Astrocyte of the hippocampus (primary cell): Measurements from ENCODE around the gene RERG.
"Not testable (repeated sequence)": the region's sequence is repeated elsewhere in the genome, so short reads cannot be mapped to it uniquely, and the experiment has no call there.

Experiments used
- DNase-seq: peaks from one replicate; pipeline ENCODE4 v3.0.0; 2011; ENCODE audit warnings: low read depth, low spot score

Gene RERG

DNA sequence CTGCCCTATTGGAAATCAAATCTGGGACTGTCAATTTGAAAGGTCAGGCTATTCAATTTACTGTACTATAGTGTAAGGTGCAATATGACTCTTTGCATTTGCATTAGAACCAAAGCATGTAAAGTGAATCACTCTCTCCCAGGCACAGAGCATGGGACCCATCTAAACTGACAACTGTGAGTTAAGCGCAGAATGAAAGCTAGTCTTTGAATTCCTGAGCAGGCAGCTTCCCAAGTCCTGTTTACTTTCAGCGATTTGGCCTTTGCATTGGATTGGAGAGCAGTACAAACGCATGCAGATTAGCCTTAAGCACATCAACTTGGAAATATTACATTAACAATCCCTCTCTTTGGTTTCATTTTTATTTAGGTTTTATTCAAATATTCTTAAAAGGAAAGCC, 74.6 kb downstream of the RERG start:
- peak; percentile 12 for DNase-seq

GRCh38 chr12:15143467-15143866, 77.8 kb downstream of the RERG start:
- DNase-seq: no peak

- no peak for DNase-seq
These were observed 78.5 kb downstream of the RERG start for GRCh38 chr12:15142711-15143110.

DNA sequence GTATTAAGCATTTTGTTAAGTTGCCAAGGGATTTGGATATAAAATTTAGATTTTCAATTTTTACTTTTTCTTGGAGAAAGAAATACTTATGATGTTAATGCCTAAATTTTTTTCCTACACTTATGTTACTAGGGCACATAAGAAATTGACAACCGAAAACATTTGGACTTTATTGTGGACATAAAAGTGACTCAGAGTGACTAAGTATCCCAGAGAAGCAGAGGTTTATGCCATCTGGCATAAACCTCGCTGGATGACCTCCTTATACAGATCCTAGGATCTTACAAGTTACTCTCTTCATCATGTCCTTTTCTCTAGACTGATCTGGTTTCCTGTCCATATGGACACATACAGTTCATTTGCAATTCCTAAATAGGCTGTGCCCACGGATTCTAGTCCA, 89.8 kb downstream of the RERG start:
- DNase-seq: no peak

DNA sequence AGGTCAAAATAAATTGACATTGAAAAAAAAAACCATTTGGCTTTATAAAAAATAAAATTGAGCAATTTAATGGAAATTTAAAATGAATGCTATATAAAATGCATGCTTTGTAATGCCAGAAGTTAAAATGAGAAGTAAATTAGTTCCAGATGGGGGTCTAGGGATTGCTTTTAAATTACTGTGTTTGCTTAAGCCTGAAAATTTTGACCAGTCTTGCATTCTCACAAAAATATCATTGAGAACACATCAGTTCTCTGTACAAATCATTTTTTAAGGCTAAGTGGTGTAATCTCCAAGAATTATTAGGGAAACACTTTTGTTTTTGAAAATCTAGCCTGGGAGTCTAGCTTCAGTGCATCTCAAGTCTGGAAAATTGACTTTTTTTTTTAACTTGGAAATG, 90.7 kb downstream of the RERG start:
- no peak for DNase-seq

DNA sequence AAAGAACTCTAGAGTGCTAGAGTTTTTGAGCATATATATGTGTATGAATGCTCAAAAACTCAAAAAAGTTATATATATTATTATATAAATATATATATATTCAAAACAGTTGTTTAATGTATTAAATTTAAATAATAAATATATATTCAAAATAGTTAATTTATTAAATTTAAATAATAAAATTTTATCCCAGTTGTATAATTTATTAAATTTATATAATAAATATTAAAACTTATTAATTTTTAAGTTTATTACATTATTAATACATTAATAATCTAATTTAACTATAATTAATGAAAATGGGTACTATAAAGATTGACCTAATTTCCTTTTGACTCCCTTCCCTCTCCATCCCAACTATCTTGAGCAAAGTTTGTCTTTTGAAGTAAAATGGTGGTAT, 97.8 kb downstream of the RERG start:
- DNase-seq: no peak

GRCh38 chr12:15122344-15122743, 98.9 kb downstream of the RERG start:
- DNase-seq: no peak

DNA sequence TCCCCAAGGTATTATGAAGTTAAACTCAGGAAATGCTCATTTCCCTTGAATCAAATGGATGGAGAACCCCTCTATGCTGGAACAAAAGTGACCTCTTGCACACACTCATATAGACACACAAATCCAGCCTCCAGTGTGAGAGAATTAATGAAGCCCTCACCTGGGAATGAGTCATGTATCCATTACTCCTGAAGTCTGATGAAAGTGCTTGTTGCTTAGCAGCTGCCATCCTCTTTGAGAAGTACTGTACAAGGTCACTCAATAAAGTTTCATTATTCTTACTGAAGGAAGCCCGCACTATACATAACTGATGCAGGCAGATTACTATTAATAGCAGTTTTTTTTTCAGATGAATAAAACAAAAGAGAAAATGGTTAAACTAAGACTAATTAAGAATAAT, 102.3 kb downstream of the RERG start:
- no peak for DNase-seq

GRCh38 chr12:15116983-15117382, 104.2 kb downstream of the RERG start:
- DNase-seq: no peak

DNA sequence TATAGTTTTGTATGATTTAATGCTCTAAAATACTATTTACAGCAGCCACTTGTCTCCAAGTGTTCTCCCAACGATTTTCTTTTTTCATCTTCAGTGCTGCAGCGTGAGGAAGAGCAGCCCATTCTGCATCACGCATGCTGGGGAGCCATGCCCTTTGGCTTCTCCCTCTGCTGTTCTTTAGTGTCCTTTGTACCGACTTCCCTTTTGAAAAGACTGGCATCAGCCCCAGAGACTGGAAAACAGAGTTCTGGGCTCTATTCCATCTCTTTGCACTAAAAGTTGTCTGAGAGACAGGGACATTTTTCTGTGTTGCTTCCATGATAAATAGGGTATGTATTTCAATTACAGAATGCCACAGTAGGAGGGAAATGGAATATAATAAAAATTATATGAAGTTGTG, 105.1 kb downstream of the RERG start:
- peak; percentile 11 for DNase-seq

- no peak for DNase-seq
These were observed 105.8 kb downstream of the RERG start for GRCh38 chr12:15115434-15115833.

DNA sequence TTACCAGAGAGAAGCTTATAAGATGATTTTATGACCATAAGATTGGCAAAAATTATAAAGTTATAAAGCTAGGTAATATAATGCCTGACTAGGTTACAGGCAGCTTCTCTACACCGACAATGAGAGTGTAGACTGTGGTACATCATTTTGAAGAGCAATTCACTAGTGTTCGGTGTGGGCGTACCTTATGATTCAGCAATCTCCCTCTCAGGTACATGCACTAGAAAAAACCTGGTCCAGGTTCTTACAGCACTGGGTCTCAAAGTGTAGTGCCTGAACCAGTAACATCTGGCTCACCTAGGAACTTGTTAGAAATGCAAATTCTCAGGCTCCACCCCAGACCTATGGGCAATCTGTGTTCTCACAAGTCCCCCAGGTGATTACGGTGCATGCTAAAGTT, 106.7 kb downstream of the RERG start:
- no peak for DNase-seq

- DNase-seq: no peak
These were observed 128.4 kb downstream of the RERG start for GRCh38 chr12:15092826-15093225.

DNA sequence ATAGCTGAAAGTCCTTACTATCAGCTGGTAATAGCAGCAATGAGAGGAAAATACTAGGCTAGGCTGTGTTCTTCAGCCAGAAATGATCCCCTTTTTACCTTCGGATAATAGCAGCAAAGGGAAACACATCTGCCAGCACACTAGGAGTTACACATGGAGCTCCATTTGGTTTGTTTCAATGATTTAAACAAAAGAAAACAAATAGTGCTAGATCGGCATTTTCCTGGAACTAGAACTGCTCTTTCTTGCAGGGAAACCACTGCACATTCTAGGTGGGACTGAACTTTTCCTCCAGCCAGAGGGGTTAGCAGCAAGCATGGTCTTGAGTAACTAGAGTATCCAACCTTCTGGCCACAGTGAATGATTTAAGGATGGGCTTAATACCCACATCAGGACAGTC, 130.8 kb downstream of the RERG start:
- DNase-seq: no peak

DNA sequence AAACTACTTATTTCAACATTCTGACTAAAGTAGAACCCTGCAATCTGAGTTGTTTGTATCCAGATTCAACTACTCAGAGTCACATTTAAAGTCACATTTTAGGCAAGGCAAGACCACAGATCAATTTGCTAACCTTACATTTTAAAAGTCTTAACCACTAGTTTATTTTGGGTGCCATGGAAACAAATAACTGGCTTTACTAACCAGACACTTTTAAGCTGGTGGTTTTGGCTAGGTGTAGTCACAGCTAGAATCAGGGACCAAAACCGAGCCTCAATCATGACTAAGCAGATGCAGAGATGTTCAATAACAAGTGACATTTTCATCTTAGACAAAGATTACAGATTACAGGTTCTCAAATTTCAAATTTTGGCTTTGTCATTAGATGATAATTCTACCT, 133.1 kb downstream of the RERG start:
- DNase-seq: peak; percentile 7

DNA sequence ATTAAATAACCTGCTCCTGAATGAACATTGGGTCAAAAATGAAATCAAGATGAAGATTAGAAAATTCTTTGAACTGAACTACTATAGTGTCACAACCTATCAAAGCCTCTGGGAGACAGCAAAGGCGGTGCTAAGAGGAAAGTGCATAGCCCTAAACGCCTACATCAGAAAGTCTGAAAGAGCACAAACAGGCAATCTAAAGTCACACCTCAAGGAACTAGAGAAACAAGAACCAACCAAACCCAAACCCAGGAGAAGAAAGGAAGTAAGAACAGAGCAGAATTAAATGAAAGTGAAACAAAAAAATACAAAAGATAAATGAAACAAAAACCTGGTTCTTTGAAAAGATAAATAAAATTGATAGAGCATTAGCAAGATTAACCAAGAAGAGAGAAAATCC, 143.5 kb downstream of the RERG start:
- DNase-seq: not testable (repeated sequence)

GRCh38 chr12:15074351-15074750, 146.9 kb downstream of the RERG start:
- no peak for DNase-seq

GRCh38 chr12:15059123-15059522, 162.1 kb downstream of the RERG start:
- DNase-seq: no peak
